COLO668 (cell line): ENCODE measurements around the gene HES5.

Experiments used
- DNase-seq: peaks from one replicate; lab custom pipeline; 2025; ENCODE audit not compliant: unreplicated experiment; lab: John Stamatoyannopoulos, UW

HES5 gene

GRCh38 chr1:2533365-2533764, 3.3 kb upstream of the HES5 start:
- no peak for DNase-seq

DNA sequence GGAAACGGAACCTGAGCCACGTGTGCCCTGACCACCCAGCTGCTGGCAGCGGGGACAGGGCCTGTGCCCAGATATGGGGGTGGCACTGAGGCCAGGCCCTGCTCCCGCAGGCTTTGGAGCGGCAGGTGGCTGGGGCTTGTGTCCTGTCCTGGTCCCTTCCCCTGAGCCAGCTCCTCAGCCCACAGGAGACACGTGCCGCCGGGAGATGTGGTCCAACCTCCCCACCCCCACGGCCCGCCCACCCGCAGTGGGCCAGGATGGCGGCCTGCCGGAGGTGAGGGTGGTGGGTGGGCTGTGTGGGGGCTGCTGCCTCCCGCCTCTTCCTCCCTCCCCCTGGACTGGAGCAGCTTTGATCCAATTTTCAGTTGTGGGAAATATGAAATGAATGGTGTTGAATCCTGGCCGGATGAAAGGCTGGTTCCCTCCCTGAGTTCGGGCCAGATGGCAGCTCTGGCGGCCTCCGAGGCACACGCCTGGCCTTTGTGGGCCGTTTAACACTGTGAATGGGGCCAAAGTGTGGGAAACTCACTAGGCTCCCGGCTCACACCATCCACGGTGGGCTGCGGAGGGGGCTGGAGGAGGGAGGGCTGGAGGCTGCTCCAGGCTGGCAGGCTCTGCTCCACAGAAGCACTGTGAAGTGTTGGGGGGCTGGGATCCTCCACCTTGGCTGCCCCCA, 2.6 kb upstream of the HES5 start:
- DNase-seq: no peak

GRCh38 chr1:2530513-2531361, 674 bp upstream of the HES5 start:
- peak; percentile 86 for DNase-seq

- peak; percentile 75 for DNase-seq
Measured at GRCh38 chr1:2528966-2529783, 888 bp downstream of the HES5 start.

DNA sequence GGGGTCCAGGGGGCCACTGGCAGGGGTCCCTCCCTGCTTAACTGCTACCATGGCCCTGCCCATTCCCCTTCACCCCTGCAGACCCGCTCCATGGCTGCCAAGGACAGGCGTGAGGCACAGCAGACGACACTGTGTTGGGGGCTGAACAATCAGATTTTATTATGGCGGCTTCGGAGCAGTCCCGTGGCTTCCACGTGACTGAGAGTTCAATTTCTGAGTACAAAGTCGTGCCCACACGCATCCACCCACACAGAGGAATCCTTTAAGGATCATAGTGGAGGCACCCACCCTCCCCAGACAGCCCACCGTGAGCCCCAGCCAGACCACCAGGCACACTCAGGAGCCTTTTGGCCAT, 1.5 kb downstream of the HES5 start:
- DNase-seq: no peak

- DNase-seq: peak; percentile 55
Measured at GRCh38 chr1:2528016-2528415, 2.0 kb downstream of the HES5 start.

DNA sequence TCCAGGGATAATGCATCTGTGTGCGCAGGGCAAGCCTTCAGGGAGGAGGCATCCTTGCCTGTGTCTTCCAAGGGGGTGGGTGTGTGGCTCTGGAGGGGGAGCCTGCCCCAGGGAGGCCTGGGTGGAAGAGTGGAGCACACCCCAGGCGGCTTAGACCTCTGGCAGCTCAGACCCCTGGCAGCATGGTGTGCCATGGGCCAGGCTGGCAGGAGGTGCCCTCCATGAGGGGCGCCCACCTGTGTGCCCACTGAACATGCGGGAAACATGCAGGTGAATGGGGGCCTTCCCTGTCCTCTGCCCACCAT, 2.6 kb downstream of the HES5 start:
- DNase-seq: no peak

DNA sequence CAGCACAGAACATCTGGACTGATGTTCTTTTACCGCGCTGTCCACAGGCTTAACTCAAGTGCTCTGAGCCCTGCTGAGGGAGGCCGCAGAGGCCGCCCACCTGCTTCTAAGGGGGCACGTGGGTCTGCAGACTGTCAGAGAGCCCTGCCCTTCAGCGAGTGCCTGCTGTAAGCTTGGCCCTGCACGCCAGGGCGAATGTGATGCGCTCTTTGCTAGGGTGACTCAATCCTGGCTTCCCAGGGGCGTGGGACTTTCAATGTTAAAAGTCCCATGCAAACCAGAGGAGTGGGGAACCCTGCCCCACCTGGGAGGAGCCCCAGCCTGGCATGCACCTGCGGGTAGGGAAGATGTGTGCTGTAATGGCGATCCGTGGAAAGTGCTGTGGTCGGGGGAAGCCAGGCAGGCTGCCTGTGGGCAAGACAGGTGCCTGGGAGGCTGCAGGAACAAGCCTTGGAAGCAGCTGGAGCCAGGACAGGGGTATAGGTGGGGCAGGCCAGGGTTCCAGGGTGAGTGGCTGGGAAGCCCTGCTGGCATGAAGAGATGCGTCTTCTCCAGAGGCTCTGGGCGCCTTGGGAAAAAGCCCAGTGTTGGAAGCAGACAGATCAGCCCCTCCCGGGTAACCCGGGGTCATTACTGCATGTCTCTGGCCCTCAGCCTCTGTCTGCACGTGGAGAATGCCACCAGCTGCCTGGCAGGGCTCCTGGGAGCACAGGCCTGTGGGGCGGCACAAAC, 3.1 kb downstream of the HES5 start:
- DNase-seq: peak; percentile 78

GRCh38 chr1:2525920-2526823, 3.9 kb downstream of the HES5 start, which contains the start of gene PANK4:
Gene PANK4, minus strand, starts transcription at chr1:2526596. Its CDS starts 9 bp downstream, at chr1:2526587.
- peak; percentile 100 for DNase-seq

GRCh38 chr1:2525572-2525919, 4.5 kb downstream of the HES5 start:
- DNase-seq: no peak

DNA sequence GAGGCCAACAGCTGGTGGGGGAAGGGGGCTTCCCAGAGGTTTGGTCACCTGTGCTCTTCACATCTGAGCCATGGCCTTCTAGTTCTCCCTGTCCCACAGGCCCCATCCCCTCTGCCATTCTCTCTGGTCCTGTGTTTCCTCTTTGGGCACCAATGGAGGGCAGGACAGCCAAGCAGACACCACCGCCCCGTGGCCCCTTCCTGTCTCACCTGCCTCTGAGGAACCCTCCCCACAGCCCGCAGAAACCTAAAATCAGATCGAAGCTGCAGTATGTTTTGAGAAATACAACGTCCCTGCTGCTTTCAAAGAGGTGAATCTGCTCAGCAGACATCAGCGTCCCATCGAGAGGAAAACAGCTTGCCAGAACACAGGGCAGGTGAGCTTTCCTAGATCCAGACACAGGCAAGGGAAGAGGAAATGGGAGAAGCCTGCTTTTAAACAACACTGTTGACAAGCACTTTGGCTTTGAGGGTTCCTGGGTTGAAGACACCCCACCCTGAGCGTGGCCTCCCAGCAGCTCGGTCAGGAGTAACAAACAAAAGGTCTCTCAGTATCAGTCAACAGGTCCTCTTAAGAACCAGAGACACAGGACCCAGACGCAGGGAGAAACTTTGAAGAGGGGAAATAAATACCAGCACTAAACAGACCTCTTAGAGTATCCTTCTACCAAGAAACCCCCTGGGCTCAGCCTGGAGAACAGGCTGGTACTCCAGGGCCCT, 6.0 kb downstream of the HES5 start:
- DNase-seq: no peak

- no peak for DNase-seq
Measured at GRCh38 chr1:2523191-2523890, 6.7 kb downstream of the HES5 start.

DNA sequence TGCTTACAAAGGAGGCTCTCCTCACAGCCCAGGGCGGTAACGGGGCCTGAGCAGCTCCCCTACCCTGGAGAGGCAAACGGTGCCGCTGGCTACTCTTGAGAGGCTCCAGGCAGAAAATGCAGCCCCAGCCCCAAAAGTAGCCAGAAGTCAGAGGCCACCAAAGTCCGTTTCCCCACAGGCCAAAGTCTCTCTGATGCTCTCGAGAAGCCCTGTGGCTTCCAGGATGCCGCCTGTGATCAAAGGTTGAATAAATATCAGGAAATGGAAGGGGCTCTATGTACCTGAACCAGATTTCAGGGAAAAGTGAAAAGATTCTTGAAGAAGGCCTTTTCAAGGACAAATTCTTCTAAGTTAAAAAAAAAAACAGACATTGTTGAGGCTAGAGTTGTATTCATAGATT, 7.8 kb downstream of the HES5 start:
- DNase-seq: no peak

GRCh38 chr1:2520806-2521205, 9.3 kb downstream of the HES5 start:
- DNase-seq: no peak

- DNase-seq: no peak
Measured at GRCh38 chr1:2520206-2520605, 9.9 kb downstream of the HES5 start.

- DNase-seq: no peak
Measured at GRCh38 chr1:2519729-2520128, 10.3 kb downstream of the HES5 start.

DNA sequence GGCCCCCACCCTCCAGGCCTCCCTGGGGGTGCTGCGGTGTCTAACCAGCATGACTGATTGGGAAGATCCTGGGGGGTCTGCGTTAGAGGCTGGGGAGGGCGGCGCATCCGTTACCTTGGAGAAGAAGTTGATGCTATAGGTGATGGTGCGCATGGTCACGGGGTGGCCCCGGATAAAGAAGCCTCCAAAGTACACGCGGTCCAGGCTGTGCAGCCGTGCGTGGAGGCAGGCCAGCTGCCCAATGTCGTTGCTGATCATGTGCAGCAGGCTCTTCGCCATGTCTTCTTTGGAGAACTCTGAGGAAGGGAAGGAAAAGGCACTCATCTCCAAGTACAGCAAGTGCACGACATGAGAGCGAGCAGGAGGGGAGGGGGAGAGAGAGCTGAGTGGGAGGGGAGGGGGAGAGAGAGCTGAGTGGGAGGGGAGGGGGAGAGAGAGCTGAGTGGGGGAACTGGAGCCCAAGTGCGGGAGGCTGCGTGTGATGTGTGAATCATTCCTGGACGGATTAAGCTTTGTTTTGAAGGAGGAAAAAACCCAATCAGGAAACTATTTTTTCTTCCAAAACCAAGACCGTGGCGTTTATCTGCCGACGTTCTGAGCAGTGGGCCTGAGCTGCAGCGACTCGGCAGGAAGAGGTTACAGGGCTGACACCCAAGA, 10.9 kb downstream of the HES5 start:
- no peak for DNase-seq

DNA sequence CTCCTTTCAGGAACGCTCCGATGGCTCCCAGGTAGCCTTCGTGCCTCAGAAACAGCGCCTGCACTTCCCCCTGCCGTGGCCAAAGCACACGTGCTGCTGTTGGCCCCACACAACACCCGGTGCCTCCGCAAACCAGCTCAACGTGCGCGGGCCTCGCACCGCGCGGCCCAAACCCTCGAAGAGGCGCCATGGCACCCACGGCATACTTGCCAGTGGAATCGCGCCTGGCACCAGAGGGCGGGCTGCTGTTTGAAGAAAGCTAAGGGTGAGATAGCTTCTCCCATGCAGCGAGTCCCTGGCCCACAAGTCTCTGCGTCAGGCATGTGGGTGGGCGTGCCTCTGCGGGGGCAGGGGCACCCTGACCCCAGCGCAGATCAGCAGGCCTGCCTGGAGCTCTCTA, 11.5 kb downstream of the HES5 start:
- no peak for DNase-seq

DNA sequence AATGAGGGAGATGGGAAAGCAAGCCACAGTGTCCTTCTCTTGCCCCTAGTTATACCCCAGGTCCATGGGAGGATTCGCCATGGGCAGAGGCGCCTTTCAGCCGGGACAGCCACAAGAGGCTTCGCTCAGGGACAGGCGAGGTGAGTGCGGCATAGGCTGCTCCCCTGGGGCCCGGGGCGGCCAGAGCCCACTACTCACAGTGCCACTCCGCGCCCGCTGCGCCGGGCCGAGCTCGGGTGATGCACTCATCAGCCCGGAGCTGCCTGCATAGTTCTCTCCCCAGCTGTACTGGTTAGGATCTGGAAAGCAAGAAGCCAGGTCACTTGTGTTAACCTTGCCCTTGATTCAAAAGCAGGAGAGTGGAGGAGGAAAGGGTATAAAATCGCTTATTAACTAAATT, 12.1 kb downstream of the HES5 start:
- DNase-seq: no peak
